GM19240 (cell line): Measurements from ENCODE around the gene LMAN2.
"Not testable (repeated sequence)": the region's sequence is repeated elsewhere in the genome, so short reads cannot be mapped to it uniquely, and the experiment has no call there.

Source experiments
- DNase-seq: peaks from one replicate; pipeline ENCODE4 v3.0.0; 2011; ENCODE audit warnings: low spot score; ENCODE audit not compliant: insufficient read length

Gene LMAN2

GRCh38 chr5:177365845-177366527 lies 14.5 kb upstream of the LMAN2 start:
- DNase-seq: no peak

GRCh38 chr5:177364159-177364962 lies 12.9 kb upstream of the LMAN2 start:
- no peak for DNase-seq

- DNase-seq: no peak
Measured at GRCh38 chr5:177363565-177363964, 12.1 kb upstream of the LMAN2 start.

- DNase-seq: no peak
Measured at GRCh38 chr5:177362610-177363507, 11.4 kb upstream of the LMAN2 start.

- no peak for DNase-seq
Measured at GRCh38 chr5:177362292-177362609, 10.8 kb upstream of the LMAN2 start.

GRCh38 chr5:177361418-177362291 lies 10.2 kb upstream of the LMAN2 start:
- DNase-seq: no peak

GRCh38 chr5:177360740-177361139 lies 9.3 kb upstream of the LMAN2 start:
- not testable (repeated sequence) for DNase-seq

- no peak for DNase-seq
Measured at GRCh38 chr5:177359860-177360259, 8.4 kb upstream of the LMAN2 start.

- DNase-seq: no peak
Measured at GRCh38 chr5:177359451-177359851, 8.0 kb upstream of the LMAN2 start.

GRCh38 chr5:177358370-177358819 lies 6.9 kb upstream of the LMAN2 start:
- DNase-seq: no peak

GRCh38 chr5:177357459-177358351 lies 6.2 kb upstream of the LMAN2 start, which contains the start of gene RGS14:
Gene RGS14 (plus strand): TSS chr5:177357924. CDS start chr5:177358025, 101 bp downstream.
- DNase-seq: peak; percentile 93

- DNase-seq: no peak
Measured at GRCh38 chr5:177357146-177357458, 5.6 kb upstream of the LMAN2 start.

- no peak for DNase-seq
Measured at GRCh38 chr5:177356746-177357145, 5.3 kb upstream of the LMAN2 start.

GRCh38 chr5:177355868-177356168 lies 4.3 kb upstream of the LMAN2 start:
- DNase-seq: no peak

- no peak for DNase-seq
Measured at GRCh38 chr5:177355162-177355867, 3.8 kb upstream of the LMAN2 start.

GRCh38 chr5:177354711-177355110 lies 3.2 kb upstream of the LMAN2 start:
- no peak for DNase-seq

GRCh38 chr5:177354256-177354655 lies 2.8 kb upstream of the LMAN2 start:
- DNase-seq: no peak

- no peak for DNase-seq
Measured at GRCh38 chr5:177353093-177353492, 1.6 kb upstream of the LMAN2 start.

GRCh38 chr5:177350776-177351391 lies 584 bp downstream of the LMAN2 start:
- DNase-seq: no peak
